Epithelial cell of esophagus (primary cell): ENCODE measurements around the gene VLDLR.

ENCODE experiments used
- DNase-seq: peaks from one replicate; pipeline ENCODE4 v3.0.0; 2010; ENCODE audit warnings: low read depth
- H3K4me3 ChIP-seq: 2 replicates; pipeline ENCODE4 v1.5.1; 2011; ENCODE audit warnings: mild to moderate bottlenecking, low read length, control low read depth
- TF ChIP-seq, protein P1 (sequence below): IDR thresholded peaks from 2 replicates; pipeline ENCODE4 v1.5.1; 2011; ENCODE audit warnings: low read depth, mild to moderate bottlenecking, low read length, control low read depth, inconsistent platforms; ENCODE audit not compliant: insufficient read depth; ENCODE audit errors: missing control alignments

Gene VLDLR

DNA sequence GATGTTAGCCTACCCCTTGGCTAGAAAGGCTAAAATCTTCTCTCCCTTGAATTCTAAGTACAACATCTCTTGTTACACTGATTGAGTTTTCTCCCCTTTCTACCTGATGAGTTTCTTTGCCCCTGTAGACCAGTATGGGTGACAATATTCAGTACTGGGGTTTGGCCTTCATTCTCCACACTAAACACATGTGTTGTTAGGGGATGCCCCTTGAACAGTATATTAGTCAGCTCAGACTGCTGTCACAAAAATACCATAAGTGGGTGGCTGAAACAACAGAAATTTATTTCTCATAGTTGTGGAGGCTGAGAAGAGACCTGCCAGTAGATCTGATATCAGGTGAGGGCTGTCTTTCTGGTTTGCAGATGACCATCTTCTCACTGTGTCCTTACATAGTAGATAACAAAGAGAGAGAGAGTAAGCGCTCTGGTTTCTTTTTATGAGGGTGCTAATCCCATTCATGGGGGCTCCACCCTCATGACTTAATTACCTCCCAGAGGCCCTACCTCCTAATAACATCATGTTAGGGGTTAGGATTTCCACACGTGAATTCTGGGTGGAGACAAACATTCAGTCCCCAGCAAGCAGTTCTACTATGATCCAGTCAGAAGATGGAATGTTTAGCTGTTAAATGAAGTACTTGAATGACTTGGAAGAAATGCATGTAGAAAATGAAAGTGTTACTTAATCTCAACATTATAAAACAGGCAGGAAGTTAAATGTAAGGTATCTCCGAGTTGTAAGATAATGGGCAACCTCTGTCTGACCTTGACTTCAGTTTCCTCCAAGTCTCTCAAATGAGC lies 17.5 kb downstream of the VLDLR start:
- TF ChIP-seq, protein P1, sequence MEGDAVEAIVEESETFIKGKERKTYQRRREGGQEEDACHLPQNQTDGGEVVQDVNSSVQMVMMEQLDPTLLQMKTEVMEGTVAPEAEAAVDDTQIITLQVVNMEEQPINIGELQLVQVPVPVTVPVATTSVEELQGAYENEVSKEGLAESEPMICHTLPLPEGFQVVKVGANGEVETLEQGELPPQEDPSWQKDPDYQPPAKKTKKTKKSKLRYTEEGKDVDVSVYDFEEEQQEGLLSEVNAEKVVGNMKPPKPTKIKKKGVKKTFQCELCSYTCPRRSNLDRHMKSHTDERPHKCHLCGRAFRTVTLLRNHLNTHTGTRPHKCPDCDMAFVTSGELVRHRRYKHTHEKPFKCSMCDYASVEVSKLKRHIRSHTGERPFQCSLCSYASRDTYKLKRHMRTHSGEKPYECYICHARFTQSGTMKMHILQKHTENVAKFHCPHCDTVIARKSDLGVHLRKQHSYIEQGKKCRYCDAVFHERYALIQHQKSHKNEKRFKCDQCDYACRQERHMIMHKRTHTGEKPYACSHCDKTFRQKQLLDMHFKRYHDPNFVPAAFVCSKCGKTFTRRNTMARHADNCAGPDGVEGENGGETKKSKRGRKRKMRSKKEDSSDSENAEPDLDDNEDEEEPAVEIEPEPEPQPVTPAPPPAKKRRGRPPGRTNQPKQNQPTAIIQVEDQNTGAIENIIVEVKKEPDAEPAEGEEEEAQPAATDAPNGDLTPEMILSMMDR = no peak
- H3K4me3 ChIP-seq = no peak overlapping the region

GRCh38 chr9:2639786-2640185 lies 18.2 kb downstream of the VLDLR start:
- no peak overlapping the region for H3K4me3 ChIP-seq
- DNase-seq = no peak
- TF ChIP-seq, protein P1 = no peak

More for the DNA sequence above, 17.5 kb downstream of the VLDLR start:
- DNase-seq = no peak

DNA sequence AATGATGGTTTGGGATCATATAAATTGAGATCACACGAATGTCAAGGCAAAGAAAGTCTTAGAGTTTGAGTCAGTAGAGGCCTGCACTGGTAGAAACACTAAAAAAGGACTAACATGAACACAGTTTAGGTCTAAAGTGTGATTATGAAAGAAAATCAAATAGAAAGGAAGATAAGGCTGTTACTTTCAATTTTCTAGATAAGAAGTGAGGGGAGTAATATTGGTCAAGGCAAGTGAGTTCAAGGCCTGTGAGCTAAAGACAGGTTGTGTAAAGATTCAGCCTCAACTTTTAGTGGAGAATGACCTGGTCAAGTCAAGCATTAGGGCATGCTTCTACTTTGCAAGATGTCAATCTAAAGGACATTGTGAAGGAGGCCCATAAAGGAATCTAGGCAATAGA lies 19.0 kb downstream of the VLDLR start:
- no peak overlapping the region for H3K4me3 ChIP-seq
- no peak for DNase-seq
- TF ChIP-seq, protein P1 = no peak

- TF ChIP-seq, protein P1 = no peak
- no peak for DNase-seq
- H3K4me3 ChIP-seq = no peak overlapping the region
These were observed 19.4 kb downstream of the VLDLR start for GRCh38 chr9:2641033-2641432.

GRCh38 chr9:2642068-2642467 lies 20.5 kb downstream of the VLDLR start:
- no peak overlapping the region for H3K4me3 ChIP-seq
- TF ChIP-seq, protein P1 = no peak
- no peak for DNase-seq

DNA sequence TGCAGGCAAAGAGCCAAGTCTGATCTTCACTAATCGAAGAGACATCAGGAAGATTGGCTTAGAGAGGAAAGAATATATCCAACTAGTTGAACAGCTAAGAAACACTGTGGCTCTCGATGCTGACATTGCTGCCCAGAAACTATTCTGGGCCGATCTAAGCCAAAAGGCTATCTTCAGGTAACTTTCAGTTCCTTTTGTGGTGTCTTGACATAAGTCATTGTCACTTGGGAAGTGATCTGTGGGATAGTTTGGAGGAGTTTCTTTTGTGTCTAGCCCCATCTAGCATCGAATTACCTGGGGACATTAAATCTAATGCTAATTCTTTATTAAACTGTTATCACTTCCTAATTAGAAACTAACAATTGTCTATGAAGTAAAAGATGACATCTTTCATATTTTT lies 24.0 kb downstream of the VLDLR start:
- DNase-seq = no peak
- H3K4me3 ChIP-seq = no peak overlapping the region
- TF ChIP-seq, protein P1 = no peak

GRCh38 chr9:2655411-2655901 lies 33.9 kb downstream of the VLDLR start:
- peak; percentile 93 for DNase-seq
- no peak overlapping the region for H3K4me3 ChIP-seq
- TF ChIP-seq, protein P1 = no peak
